GM12878 (cell line): ENCODE data around the gene SRBD1. TPM values are rescaled to one million over a fixed set of nuclear protein-coding genes. Genes with fewer than 3 reads are reported as not detected.

ENCODE experiments used
- ASH2L ChIP-seq: fragments of 300-600, 200-600 bp; sonication (generic); IDR thresholded peaks from 2 replicates; pipeline ENCODE4 v1.6.1; 2017; ENCODE audit warnings: low read depth, mild to moderate bottlenecking, borderline replicate concordance
- ATF7 ChIP-seq: fragments of 450-650 bp; IDR thresholded peaks from 2 replicates; pipeline ENCODE4 v1.6.1; 2016; ENCODE audit warnings: low read depth, mild to moderate bottlenecking
- CHD1 ChIP-seq: IDR thresholded peaks from 2 replicates; pipeline ENCODE4 v1.6.1; 2012; ENCODE audit warnings: low read depth, low read length, improper control_type of control experiment
- CTCF ChIP-seq, 3 experiments: IDR thresholded peaks in 2 of 3; conservative IDR thresholded peaks in 1 of 3; 2 replicates each; pipeline ENCODE4 v1.5.1; 2011; ENCODE audit warnings: low read depth in 3 of 3, low read length in 3 of 3, mild to moderate bottlenecking in 3 of 3, control low read depth in 2 of 3, moderate library complexity in 2 of 3, inconsistent platforms in 1 of 3, mixed read lengths in 1 of 3; ENCODE audit not compliant: control insufficient read depth in 2 of 3, insufficient read depth in 1 of 3; ENCODE audit errors: extremely low read depth in 1 of 3
- E4F1 ChIP-seq: fragments of 450-650 bp; IDR thresholded peaks from 2 replicates; pipeline ENCODE4 v1.6.1; 2018; ENCODE audit warnings: borderline replicate concordance, mild to moderate bottlenecking; ENCODE audit not compliant: partially characterized antibody
- EED ChIP-seq: sonication (generic); IDR thresholded peaks from 2 replicates; pipeline ENCODE4 v1.6.1; 2016; ENCODE audit warnings: antibody characterized with exemption, low read depth
- GATAD2B ChIP-seq: fragments of 450-650 bp; conservative IDR thresholded peaks from 2 replicates; pipeline ENCODE4 v1.6.1; 2017; ENCODE audit warnings: low read depth, mild to moderate bottlenecking, moderate library complexity
- IRF4 ChIP-seq: IDR thresholded peaks from 2 replicates; pipeline ENCODE4 v1.6.1; 2011; ENCODE audit warnings: low read depth, low read length
- MAX ChIP-seq: IDR thresholded peaks from 2 replicates; pipeline ENCODE4 v1.6.1; 2012; ENCODE audit warnings: low read depth, low read length, improper control_type of control experiment
- MXI1 ChIP-seq: fragments of 150-350 bp; IDR thresholded peaks from 2 replicates; pipeline ENCODE4 v1.6.1; 2011; ENCODE audit warnings: low read depth, mild to moderate bottlenecking, inconsistent platforms, low read length, improper control_type of control experiment
- NR2F1 ChIP-seq: fragments of 450-650 bp; conservative IDR thresholded peaks from 2 replicates; pipeline ENCODE4 v1.6.1; 2017; ENCODE audit warnings: mild to moderate bottlenecking
- PAX5 ChIP-seq: IDR thresholded peaks from 2 replicates; pipeline ENCODE4 v1.6.1; 2011; ENCODE audit warnings: low read depth, low read length, borderline replicate concordance
- PML ChIP-seq: IDR thresholded peaks from 2 replicates; pipeline ENCODE4 v1.6.1; 2012; ENCODE audit warnings: low read length, inconsistent platforms
- POU2F2 ChIP-seq: IDR thresholded peaks from 3 replicates; pipeline ENCODE4 v1.6.1; 2011; ENCODE audit warnings: low read depth, mild to moderate bottlenecking, low read length, borderline replicate concordance
- RAD21 ChIP-seq: IDR thresholded peaks from 2 replicates; pipeline ENCODE4 v1.6.1; 2011; ENCODE audit warnings: mild to moderate bottlenecking, low read depth, low read length, moderate library complexity; ENCODE audit not compliant: insufficient read depth
- RB1 ChIP-seq: fragments of 450-650 bp; formaldehyde crosslinking; IDR thresholded peaks from 2 replicates; pipeline ENCODE4 v1.6.1; 2017; ENCODE audit warnings: mild to moderate bottlenecking, borderline replicate concordance
- RCOR1 ChIP-seq: conservative IDR thresholded peaks from 2 replicates; pipeline ENCODE4 v1.6.1; 2012; ENCODE audit warnings: low read depth, low read length, improper control_type of control experiment
- RUNX3 ChIP-seq: IDR thresholded peaks from 2 replicates; pipeline ENCODE4 v1.6.1; 2012; ENCODE audit warnings: low read length, inconsistent platforms
- SIN3A ChIP-seq: IDR thresholded peaks from 2 replicates; pipeline ENCODE4 v1.6.1; 2012; ENCODE audit warnings: low read depth, low read length, improper control_type of control experiment
- TCF12 ChIP-seq: IDR thresholded peaks from 2 replicates; pipeline ENCODE4 v1.6.1; 2011; ENCODE audit warnings: low read depth, mild to moderate bottlenecking, low read length
- YY1 ChIP-seq: IDR thresholded peaks from 2 replicates; pipeline ENCODE4 v1.6.1; 2011; ENCODE audit warnings: low read depth, mild to moderate bottlenecking, low read length
- ZNF384 ChIP-seq: IDR thresholded peaks from 2 replicates; pipeline ENCODE4 v1.6.1; 2012; ENCODE audit warnings: low read depth, mild to moderate bottlenecking, low read length, improper control_type of control experiment, borderline replicate concordance
- ZNF687 ChIP-seq: fragments of 450-650 bp; IDR thresholded peaks from 2 replicates; pipeline ENCODE4 v1.6.1; 2017; ENCODE audit warnings: mild to moderate bottlenecking, moderate library complexity
- polyA plus RNA-seq, 11 experiments: library from polyadenylated mRNA; depleted of rRNA in 4 of 11; unstranded in 6 of 11; stranded (reverse) in 5 of 11; fragments of >200 nt; fragmentation: Nextera tagmentation in 4 of 11; fragmentation: Illumina TruSeq in 1 of 11; extraction: Ambion mirVana in 4 of 11; extraction: Trizol in 1 of 11; gene quantifications; 1 replicate in 1 of 11; 2 replicates in 10 of 11; pipeline versions ENCODE4 v1.2.1 to v1.2.3, GENCODE V29; 2011 to 2016; ENCODE audit warnings: inconsistent platforms in 2 of 11, missing spikeins in 2 of 11, low read depth in 1 of 11
- total RNA-seq, 4 experiments: library from RNA; depleted of rRNA in 3 of 4; stranded (reverse); fragments of >200 nt in 3 of 4; fragmentation: Illumina TruSeq in 1 of 4; extraction: Trizol in 1 of 4; gene quantifications; 2 replicates each; pipeline versions ENCODE4 v1.2.1 to v1.2.3, GENCODE V29; 2013 to 2021

Gene SRBD1
- total and polyA plus RNA-seq, 10 of the 15 experiments (the other 5 are each of a cell fraction or from before 2014, with no cell fraction given): 9.7 to 33.1 (median 20.1) TPM

- TF ChIP-seq E4F1 (peak; percentile 61), MAX (peak; percentile 58), ATF7 (peak; percentile 93), RCOR1 (0 out of 2 replicates have a peak, but pooled peaks have one; percentile 73), RAD21 (peak; percentile 57), NR2F1 (0 out of 2 replicates have a peak, but pooled peaks have one; percentile 71), GATAD2B (peak; percentile 91), RUNX3 (peak; percentile 64), PML (0 out of 2 replicates have a peak, but pooled peaks have one; percentile 26), EED (peak; percentile 76; the same call in 1 of the 2 replicates), SIN3A (peak; percentile 78), PAX5 (peak; percentile 77), MXI1 (peak; percentile 41), POU2F2 (peak; percentile 93), YY1 (peak; percentile 73), CTCF (IDR thresholded peaks at IDR 0.05 in 2 of 3, conservative IDR thresholded peaks at IDR 0.05 in 1 of 3; ENCODE audit: control insufficient read depth in 2 of 3, extremely low read depth in 1 of 3, insufficient read depth in 1 of 3, low read depth in 3 of 3, low read length in 3 of 3) (peak; percentile 38 to 49 (median 48); a peak in 5 of 6 replicates), TCF12 (peak; percentile 70; the same call in 1 of the 2 replicates), ZNF384 (peak; percentile 9; the same call in 1 of the 2 replicates), CHD1 (no peak), ZNF687 (peak; percentile 56), IRF4 (peak; percentile 54; the same call in 1 of the 2 replicates), ASH2L (0 out of 2 replicates have a peak, but pooled peaks have one; percentile 50), RB1 (peak; percentile 98; the same call in 1 of the 2 replicates)
Measured at GRCh38 chr2:45650851-45651414, 39.9 kb upstream of the SRBD1 start (continued).
